Activated T-cell treated with anti-CD3 and anti-CD28 coated beads for 24 hours (primary cell): Measurements from ENCODE around the gene CUBN.
"Not testable (repeated sequence)": the region's sequence is repeated elsewhere in the genome, so short reads cannot be mapped to it uniquely, and the experiment has no call there.

Source experiments
- DNase-seq: peaks from one replicate; pipeline ENCODE4 v3.0.0-alpha.2; 2020; ENCODE audit warnings: low read depth

The CUBN gene

DNA sequence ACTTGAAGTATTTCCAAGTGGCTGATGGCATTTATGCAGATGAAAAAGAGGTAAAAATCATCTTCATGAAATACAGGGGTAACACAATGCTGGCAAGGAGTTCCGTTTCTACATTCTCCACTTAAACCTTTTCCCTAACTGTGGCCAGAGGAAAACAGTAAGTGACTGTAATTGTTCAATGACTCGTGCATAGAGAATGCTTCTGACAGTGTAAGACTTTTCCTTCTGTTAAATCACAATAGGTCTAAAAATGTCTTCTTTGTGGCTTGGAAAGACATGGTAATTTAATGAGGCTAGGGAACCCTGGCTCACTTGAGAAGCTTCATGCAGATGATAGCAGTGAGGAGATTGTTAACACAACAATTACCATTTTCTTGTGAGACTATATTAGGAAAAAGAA lies 262.1 kb downstream of the CUBN start:
- DNase-seq = no peak

DNA sequence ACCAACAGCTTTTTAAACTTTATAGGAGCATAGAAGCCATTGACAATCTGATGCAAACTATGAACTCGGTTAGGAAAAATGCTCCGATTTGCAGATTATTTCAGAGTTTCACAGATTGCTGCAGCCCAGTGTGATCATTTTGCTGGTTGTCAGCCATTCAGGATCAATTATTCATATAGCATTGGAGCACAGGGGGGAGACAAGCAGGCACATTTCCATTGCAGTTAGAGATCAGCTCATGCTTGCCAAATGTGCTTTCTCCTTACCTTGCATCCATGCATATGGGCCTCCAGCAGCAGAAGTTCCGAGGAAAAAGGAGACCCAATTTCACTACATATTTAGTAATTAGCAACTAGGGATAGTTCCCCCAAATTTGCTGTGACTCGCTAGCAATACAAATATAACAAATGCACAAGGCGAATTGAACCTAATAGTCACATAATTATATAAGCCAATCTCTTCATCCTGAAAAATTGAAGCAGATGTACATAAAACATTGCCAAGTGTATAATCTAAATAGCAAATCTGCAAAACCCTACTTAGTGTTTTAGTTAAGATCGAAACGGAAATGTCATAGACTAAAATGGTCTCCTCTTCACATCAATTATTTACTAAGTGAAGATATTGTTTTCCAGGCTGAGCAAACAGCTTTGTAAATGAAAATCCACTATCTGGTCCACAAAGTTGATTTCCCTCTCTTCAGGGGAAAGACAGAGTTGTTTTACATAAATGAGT lies 262.9 kb downstream of the CUBN start:
- DNase-seq = no peak

DNA sequence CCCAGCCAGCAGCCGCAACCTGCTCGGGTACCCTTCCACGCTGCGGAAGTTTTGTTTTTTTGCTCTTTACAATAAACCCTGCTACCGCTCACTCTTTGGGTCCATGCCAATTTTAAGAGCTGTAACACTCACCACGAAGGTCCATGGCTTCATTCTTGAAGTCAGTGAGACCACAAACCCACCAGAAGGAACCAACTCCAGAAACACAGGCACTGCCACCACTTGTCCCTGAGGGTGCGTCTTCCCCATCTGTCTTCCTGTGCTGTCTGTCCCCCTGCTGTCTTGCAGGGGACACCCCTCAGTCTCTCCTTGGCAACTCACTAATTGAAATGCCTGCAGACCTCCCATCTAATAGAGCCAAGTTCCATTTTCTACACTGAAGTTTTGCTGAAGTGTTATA lies 263.8 kb downstream of the CUBN start:
- no peak for DNase-seq

DNA sequence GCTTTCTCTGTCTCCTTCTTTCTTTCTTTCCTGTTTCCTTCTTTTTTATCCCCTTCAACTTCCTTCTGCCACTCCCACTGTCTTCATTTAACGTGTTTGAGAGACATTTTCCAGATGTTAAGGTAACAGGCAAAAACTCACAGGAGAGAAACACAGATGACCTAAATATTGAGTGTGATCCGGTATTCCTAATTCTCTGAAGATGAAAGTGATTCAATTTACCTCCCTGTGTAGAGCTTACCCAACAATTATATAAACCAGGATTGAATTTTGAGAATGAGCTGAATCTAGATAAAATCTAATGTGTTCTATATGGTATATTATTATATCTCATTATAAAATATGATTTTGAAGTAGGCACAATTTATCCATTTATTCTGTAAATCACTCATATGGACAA lies 265.8 kb downstream of the CUBN start:
- no peak for DNase-seq

DNA sequence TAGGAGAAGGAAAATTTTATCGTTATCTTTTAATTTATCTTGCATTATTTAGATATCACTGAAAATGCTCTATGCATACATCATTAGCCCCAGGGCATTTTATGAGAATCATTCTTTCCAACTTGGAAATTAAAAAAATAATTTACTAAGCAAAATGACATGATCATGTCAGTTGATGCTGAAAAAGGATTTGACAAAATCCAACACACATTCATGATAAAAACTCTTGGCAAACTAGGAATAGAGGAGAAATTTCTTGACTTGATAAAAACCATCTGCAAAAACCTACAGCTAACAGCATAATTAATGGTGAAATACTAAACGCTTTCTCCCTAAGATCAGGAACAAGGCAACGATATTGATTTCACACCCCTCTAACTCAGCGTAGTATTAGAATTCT lies 272.2 kb downstream of the CUBN start:
- DNase-seq = no peak

DNA sequence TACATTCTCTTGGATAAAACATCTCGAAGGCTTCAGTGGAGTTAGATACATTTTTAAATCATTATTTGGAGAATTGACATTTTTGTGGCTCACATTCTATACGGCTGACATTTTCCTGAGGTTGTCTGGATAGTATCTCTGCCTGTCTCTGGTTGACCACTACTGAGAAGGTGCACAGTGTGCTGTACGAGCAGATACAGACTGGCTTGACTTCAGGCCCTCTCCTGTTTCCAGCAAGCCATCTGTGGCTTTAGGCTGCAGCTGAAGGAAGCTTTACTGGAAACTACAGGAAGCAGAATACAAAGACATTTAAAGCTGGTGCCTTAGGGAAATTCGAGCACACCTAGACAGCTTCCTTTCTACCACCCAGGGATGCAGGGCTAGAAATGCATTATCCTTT lies 273.0 kb downstream of the CUBN start:
- DNase-seq = no peak

DNA sequence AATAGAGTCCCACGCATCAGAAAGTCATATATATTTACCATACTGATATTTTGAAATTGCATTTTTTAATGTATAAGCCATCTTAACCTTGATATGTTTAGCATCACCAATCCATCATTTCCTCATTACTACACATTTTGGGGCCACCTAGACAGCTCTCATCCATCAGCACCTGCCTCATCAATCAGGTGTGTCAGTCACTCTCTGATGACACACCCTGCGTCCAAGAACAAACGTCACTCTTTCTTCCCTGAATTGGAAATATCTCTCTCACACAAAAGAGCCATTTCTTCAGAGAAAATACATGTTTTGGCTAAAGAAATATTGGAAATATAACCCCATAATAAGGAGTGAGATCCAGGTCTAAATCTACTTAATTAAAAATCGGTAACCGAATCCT lies 273.5 kb downstream of the CUBN start:
- no peak for DNase-seq

DNA sequence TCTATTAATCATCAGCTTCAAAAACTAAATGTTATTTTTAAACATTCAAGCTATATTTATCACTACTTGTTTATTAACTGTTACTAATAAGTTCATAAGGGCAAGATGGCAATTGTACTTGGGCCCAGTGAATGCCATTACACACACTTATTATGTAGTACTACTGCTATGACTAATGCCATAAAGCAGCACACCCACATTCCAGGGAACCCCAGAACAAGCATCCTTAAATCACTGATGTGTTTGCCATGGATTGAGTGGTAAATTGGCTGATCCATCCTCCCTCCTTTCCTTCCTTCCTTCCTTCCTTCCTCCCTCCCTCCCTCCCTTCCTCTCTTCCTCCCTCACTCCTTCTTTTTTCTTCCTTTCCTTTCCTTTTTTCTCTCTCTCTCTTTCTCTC lies 275.0 kb downstream of the CUBN start:
- no peak for DNase-seq

DNA sequence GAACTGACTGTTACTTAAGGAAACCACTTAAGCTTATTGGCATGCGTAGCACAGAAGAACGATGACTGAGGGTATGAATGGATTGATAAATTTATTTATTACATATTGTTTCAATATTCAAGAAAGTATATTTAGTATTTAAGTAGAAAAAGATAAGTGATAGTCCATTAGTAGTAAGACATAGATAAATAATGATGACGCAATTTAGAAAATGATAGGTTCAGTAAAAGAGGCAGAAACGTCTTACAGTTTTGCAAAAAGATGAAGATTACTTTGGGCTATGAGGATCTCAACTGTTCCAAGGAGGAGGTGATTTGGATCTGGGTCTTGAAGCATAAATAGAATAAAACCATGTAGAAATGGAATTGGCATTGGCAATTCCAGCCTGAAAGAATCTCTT lies 275.8 kb downstream of the CUBN start:
- no peak for DNase-seq

DNA sequence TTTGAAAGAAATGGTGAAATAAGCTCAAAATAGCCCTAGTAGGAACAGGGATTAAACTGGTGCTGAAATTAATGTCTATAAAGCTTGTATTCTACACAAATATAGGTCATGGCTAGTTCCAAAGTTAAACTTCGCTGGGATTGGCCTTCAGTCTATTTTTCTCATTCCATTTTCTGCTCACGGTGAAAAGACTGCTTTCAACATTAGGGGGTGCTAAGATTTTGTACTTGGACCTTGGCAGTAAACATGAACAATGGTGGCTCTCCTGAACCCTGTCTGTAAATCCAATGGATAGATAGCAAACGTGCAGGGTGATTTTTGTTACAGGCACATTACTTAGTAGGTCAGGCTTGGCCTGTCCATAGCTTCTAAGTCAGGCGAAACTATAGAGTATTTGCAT lies 276.4 kb downstream of the CUBN start:
- DNase-seq = no peak

DNA sequence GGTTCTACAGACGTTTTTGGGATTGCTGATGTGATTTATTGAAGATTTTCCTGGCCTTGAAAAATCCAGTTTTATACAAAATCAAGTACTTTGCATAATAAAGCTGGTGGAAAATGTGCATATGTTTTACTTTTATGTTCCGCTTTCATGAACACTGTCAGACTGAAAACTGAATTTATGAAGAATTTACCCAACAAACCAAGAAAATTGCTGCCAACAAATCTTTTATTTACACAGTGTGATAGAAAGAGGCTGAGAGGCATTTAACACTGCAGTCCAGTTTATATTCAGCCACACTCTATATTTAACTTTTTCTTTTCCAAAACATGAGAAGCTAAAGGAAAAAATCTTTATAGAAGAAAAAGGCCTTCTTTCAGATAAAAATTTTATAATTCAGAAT lies 277.0 kb downstream of the CUBN start:
- no peak for DNase-seq

DNA sequence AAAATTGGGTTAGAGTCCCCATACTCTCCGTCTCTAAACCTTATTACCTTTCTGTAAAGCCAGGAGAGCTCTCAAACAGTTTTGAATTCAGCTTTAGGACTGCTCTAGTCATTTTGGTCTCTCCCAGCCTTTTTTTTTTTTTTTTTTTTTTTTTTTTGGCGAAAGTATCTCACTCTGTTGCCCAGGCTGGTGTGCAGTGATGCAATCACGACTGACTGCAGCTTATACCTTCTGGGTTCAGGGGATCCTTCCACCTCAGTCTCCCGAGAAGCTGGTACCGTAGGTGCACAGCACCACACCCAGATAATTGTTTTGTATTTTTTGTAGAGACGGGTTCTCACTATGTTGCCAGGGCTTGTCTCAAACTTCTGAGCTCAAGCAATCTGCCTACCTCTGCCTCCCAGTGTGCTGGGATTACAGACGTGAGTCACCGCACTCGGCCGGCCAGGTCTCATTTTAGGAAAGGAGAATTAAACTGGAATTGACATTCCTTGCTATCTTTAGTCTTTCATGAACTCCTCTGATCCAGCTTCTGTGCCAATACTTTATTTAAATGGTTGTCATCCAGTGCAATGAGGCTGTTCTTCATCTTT lies 281.0 kb downstream of the CUBN start:
- no peak for DNase-seq

DNA sequence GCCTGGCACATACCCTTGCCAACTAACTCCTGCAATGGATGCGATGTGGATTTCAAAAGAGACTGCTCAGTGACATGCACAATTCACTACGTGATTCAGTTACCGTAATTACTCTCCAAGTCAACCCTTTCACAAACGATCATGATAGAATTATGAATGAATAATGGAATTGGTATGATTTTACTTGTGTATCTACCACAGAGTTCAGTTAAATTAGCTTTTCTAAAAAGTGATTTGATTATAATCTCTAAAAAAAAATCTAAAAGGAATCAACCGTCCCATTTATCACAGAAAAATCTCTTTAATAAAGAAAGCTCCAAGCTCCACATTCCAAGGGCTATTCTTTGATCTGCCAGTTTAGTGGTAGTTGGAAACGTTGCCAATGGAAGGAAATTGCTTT lies 282.0 kb downstream of the CUBN start:
- no peak for DNase-seq

DNA sequence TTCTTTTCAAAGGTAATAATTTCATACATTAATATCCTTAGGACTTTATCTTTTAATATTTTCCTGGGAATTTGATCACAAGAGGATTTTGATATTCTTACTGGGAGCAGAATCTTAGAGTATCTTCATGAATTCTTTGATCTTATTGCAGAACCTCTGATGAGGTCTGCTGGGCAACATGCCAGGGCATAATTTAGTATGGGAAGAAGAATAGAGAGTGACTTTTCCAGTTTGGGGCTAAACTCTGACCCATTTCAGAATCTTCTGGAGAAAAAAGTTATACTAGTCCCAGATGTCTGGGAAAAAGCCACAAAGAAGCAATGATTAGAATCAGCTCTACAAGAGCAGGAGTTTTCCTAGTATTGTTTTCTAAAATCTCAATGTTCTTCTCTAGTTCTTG lies 284.4 kb downstream of the CUBN start:
- no peak for DNase-seq

DNA sequence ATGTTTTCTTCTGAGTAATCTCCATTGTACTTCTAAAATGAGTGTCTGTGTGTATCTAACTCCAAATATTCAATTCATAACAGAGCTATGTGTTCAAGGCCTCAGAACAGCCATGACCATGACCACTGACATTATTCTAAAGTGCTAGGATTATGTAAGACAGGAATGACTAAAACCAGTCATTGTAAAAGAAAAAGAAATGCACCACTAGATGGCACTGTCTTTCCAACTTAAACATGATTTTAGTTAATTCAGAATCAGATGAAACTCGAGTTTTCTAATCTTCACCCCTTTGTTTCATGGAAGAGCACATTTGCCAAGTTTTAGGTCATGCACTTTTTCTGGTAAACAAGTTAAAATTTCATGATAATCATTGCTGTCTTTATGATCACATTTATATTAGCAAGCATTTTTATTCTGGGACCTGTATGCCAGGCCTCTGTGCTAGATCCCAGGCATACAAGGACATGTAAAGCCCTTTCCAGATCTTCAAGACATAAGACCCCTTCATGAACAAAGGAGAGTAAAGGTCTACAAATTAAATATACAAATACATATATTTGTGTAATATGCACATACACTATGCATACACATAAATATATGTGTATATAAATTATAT lies 286.2 kb downstream of the CUBN start:
- no peak for DNase-seq

DNA sequence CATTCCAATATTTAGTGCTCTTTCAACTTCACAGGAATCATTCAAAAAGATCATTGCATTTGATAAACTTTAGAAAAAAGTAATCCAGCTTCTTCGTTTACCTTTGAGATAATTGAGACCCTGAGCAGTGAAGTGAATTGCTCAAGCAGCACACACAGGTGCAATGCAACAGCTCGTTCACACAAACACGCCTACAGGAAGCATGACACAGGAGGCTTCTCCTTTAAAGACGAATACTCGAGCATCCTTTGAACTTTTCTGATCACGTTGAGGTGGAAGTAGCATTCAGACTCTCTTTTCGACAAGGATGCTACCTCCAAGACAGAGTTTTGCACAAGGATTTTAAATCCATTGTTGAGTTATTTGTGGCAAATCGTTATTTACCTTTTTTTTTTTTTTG lies 294.4 kb downstream of the CUBN start:
- DNase-seq = peak; percentile 12

DNA sequence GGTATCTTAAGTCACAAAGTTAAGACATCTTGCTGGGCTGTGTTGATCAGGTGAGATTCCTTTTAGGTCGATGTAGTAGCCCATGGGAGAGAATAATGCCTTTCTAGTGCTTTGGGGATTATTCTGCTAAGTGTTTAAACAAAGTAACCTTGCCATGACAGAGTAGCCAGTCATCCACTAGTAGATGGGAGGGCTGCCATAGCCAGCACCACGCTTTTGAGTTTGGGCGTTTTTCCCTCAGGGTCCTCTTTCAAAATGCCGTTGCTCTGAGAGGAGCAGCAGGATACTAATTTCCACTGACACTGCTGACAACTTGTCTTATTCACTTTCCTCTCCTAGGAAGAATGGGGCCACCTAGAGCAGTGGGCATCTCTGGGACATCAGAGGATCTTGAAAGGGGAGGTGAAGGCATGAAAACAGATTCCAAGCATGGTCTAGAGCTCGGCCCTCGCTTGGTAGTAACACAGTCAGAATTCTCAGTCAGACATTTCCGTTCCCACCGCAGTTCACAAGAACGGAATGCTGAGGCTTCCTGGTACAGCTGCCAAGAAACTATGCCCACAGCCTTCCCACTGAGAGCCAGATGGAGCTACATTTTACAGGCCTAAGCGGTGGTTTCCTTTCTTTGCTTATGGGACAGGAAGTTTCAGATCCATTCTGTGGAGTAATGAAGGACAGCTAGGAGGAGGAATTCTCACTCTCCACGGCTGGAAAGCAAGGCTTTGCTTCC lies 297.1 kb downstream of the CUBN start:
- DNase-seq = no peak

DNA sequence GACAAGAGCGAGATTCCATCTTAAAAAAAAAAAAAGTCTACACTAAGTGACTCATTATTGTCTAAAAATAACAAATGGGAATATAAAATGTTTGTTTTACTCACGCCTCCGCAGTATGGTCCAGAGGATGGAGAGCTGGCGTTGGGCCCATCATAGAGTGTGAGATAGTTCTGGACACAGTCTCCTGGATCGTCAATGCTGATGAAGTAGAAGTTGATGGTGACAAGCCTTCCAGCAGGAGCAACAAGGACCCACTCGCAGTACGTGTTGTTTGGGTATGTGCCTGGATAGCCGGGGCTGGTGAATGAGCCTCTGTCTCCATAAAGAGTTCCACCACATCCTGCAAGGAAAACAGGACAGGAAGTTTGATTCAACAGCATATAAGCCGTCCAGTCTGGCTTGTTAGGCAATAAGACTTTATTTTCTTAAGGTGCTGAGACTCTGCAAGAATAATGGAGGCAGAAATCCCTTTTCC lies 300.9 kb downstream of the CUBN start:
- no peak for DNase-seq

DNA sequence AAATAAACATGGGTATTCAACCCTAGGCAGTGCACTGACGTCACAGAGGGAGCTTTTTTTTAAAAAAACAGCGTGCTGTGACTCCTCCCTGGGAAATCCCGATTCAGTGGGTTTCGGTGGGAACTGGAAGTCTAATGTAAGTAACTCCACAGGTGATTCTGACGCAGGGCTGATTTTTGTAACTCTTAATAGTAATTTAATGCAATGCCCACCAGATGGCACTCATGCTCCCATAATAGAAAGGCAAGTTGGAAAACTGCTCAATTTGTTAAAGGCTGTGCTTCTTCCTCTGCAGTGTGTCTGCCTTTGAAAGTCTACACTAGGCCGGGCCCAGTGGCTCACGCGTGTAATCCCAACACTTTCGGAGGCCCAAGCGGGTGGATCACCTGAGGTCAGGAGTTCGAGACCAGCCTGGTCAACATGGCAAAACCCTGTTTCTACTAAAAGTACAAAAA lies 301.5 kb downstream of the CUBN start:
- peak; percentile 54 for DNase-seq

DNA sequence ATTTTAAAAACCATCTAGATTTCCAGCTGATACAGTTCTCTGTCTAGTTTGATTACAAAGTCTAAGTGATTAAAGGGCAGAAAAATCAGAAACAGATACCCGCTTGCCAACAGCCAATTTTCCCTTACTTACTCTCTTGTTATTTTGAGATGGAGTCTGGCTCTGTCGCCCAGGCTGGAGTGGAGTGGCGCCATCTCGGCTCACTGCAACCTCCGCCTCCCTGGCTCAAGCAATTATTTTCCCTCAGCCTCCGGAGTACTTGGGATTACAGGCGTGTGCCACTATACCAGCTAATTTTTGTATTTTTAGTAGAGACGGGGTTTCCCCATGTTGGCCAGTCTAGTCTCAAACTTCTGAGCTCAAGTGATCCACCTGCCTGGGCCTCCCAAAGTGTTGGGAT lies 302.1 kb downstream of the CUBN start:
- not testable (repeated sequence) for DNase-seq

DNA sequence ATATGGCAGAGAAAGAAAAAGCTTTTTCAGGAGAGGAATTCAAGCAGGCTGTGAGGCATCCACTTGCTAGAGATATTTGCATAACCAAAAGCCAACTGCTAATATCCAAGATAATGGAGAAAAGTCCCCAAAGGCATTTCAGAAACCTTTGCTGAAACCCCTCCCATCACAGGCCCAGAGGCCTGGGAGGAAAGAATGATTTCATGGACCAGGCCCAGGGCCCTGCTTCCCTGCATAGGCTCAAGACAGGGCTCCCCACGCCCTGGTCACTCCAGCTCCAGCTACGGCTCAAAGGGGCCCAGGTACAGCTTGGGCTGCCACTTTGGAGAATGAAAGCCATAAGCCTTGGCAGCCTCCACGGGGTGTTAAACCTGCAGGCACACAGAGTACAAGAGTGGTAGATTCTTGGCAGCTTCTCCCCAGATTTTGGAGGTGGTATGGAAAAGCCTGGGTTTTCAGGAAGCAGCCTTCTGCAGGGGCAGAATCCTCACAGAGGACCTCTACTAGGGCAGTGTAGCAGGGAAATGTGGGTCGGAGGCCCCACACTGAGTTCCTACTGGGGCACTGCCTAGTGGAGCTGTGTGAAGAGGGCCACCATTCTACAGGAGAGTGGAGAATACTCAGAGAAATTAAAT lies 306.8 kb downstream of the CUBN start:
- DNase-seq = no peak

DNA sequence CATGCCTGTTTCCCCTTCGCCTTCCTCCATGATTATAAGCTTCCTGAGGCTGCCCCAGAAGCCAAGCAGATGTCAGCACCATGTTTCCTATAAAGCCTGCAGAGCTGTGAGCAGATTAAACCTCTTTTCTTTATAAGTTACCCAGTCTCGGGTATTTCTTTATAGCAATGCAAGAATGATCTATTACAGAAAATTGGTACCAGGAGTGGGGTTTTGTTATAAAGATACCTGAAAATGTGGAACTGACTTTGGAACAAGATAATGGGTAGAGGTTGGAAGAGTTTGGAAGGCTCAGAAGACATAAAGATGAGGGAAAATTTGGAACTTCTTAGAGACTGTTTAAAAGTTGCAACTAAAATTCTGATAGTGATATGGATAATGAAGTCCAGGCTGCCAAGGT lies 307.6 kb downstream of the CUBN start:
- no peak for DNase-seq
